Gastroesophageal sphincter (tissue), 3 donors: ENCODE results near the gene SERPINB4.

Source experiments
- CTCF ChIP-seq, 4 experiments: fragments of 200-600 bp in 2 of 4; fragments of 450-650 bp in 2 of 4; sonication (generic) in 1 of 4; IDR thresholded peaks; one replicate each; pipeline ENCODE4 v1.5.1; 2017 to 2019; ENCODE audit warnings: antibody characterized with exemption in 4 of 4, mild to moderate bottlenecking in 2 of 4, moderate library complexity in 2 of 4
- EP300 ChIP-seq: sonication (generic); formaldehyde crosslinking; IDR thresholded peaks from one replicate; pipeline ENCODE4 v1.6.1; 2017; ENCODE audit warnings: antibody characterized with exemption, mild to moderate bottlenecking
- POLR2A ChIP-seq, 2 donors: fragments of 450-650 bp; IDR thresholded peaks; one replicate each; pipeline ENCODE4 v1.6.1; 2017; ENCODE audit warnings: antibody characterized with exemption in 2 of 2, mild to moderate bottlenecking in 2 of 2, moderate library complexity in 1 of 2

- TF ChIP-seq CTCF (IDR thresholded peaks at IDR 0.05) (no peak), POLR2A (IDR thresholded peaks at IDR 0.05) (no peak), EP300 (no peak)
Observed at GRCh38 chr18:63627819-63628218, 16.2 kb downstream of the SERPINB4 start.
